ENCODE measurements around the gene TNFAIP8. TPM values are rescaled to one million over a fixed set of nuclear protein-coding genes. Genes with fewer than 3 reads are reported as not detected.

The TNFAIP8 gene
- total and polyA plus RNA-seq, 2 experiments from 2014 or later, result 10.6 to 29.2 TPM

DNA sequence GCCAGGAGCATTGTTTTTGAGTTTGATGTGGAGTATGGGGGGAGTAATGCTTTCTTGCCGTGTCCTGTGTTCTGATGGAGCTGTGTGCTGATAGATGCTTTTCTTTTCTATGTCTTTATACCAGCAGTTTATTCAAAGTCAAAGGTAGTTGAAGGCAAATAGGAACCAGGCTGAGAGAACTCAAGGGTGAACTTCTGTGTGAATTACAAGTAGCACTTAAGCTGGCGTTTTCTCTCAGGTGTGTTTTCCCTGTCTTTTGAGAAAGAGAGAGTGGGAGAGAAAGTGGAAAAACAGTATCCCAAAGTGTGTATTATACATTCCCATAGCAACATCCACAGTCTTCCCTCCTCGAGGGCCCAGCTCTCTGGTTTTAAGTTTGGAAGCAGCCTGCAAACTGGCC is 1.5 kb downstream of the TNFAIP8 start (continued):
- TF ChIP-seq, protein P1, sequence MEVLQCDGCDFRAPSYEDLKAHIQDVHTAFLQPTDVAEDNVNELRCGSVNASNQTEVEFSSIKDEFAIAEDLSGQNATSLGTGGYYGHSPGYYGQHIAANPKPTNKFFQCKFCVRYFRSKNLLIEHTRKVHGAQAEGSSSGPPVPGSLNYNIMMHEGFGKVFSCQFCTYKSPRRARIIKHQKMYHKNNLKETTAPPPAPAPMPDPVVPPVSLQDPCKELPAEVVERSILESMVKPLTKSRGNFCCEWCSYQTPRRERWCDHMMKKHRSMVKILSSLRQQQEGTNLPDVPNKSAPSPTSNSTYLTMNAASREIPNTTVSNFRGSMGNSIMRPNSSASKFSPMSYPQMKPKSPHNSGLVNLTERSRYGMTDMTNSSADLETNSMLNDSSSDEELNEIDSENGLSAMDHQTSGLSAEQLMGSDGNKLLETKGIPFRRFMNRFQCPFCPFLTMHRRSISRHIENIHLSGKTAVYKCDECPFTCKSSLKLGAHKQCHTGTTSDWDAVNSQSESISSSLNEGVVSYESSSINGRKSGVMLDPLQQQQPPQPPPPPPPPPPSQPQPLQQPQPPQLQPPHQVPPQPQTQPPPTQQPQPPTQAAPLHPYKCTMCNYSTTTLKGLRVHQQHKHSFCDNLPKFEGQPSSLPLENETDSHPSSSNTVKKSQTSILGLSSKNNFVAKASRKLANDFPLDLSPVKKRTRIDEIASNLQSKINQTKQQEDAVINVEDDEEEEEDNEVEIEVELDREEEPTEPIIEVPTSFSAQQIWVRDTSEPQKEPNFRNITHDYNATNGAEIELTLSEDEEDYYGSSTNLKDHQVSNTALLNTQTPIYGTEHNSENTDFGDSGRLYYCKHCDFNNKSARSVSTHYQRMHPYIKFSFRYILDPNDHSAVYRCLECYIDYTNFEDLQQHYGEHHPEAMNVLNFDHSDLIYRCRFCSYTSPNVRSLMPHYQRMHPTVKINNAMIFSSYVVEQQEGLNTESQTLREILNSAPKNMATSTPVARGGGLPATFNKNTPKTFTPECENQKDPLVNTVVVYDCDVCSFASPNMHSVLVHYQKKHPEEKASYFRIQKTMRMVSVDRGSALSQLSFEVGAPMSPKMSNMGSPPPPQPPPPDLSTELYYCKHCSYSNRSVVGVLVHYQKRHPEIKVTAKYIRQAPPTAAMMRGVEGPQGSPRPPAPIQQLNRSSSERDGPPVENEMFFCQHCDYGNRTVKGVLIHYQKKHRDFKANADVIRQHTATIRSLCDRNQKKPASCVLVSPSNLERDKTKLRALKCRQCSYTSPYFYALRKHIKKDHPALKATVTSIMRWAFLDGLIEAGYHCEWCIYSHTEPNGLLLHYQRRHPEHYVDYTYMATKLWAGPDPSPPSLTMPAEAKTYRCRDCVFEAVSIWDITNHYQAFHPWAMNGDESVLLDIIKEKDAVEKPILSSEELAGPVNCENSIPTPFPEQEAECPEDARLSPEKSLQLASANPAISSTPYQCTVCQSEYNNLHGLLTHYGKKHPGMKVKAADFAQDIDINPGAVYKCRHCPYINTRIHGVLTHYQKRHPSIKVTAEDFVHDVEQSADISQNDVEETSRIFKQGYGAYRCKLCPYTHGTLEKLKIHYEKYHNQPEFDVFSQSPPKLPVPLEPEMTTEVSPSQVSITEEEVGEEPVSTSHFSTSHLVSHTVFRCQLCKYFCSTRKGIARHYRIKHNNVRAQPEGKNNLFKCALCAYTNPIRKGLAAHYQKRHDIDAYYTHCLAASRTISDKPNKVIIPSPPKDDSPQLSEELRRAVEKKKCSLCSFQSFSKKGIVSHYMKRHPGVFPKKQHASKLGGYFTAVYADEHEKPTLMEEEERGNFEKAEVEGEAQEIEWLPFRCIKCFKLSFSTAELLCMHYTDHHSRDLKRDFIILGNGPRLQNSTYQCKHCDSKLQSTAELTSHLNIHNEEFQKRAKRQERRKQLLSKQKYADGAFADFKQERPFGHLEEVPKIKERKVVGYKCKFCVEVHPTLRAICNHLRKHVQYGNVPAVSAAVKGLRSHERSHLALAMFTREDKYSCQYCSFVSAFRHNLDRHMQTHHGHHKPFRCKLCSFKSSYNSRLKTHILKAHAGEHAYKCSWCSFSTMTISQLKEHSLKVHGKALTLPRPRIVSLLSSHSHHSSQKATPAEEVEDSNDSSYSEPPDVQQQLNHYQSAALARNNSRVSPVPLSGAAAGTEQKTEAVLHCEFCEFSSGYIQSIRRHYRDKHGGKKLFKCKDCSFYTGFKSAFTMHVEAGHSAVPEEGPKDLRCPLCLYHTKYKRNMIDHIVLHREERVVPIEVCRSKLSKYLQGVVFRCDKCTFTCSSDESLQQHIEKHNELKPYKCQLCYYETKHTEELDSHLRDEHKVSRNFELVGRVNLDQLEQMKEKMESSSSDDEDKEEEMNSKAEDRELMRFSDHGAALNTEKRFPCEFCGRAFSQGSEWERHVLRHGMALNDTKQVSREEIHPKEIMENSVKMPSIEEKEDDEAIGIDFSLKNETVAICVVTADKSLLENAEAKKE (CRISPR knock-in tag; IDR thresholded peaks at IDR 0.05), result no peak
- TF ChIP-seq ZNF114 (CRISPR knock-in tag; IDR thresholded peaks at IDR 0.05) (no peak), JUNB (IDR thresholded peaks at IDR 0.05; ENCODE audit: unreplicated experiment) (no peak), STAT1 (IDR thresholded peaks at IDR 0.05; ENCODE audit: unreplicated experiment) (no peak)
- TF ChIP-seq, protein P2, sequence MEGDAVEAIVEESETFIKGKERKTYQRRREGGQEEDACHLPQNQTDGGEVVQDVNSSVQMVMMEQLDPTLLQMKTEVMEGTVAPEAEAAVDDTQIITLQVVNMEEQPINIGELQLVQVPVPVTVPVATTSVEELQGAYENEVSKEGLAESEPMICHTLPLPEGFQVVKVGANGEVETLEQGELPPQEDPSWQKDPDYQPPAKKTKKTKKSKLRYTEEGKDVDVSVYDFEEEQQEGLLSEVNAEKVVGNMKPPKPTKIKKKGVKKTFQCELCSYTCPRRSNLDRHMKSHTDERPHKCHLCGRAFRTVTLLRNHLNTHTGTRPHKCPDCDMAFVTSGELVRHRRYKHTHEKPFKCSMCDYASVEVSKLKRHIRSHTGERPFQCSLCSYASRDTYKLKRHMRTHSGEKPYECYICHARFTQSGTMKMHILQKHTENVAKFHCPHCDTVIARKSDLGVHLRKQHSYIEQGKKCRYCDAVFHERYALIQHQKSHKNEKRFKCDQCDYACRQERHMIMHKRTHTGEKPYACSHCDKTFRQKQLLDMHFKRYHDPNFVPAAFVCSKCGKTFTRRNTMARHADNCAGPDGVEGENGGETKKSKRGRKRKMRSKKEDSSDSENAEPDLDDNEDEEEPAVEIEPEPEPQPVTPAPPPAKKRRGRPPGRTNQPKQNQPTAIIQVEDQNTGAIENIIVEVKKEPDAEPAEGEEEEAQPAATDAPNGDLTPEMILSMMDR (conservative IDR thresholded peaks at IDR 0.05; ENCODE audit: low read depth in 2 of 2), result no peak
- TF ChIP-seq, protein P3, sequence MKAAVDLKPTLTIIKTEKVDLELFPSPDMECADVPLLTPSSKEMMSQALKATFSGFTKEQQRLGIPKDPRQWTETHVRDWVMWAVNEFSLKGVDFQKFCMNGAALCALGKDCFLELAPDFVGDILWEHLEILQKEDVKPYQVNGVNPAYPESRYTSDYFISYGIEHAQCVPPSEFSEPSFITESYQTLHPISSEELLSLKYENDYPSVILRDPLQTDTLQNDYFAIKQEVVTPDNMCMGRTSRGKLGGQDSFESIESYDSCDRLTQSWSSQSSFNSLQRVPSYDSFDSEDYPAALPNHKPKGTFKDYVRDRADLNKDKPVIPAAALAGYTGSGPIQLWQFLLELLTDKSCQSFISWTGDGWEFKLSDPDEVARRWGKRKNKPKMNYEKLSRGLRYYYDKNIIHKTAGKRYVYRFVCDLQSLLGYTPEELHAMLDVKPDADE (IDR thresholded peaks at IDR 0.05), result no peak

Measured in GM23338 (cell line).